AG08396 (cell line): ENCODE measurements around the gene BMP6.

Experiments
- DNase-seq: peaks from one replicate; pipeline ENCODE4 v3.0.0; 2012; ENCODE audit warnings: low spot score, mixed read lengths

Gene BMP6

DNA sequence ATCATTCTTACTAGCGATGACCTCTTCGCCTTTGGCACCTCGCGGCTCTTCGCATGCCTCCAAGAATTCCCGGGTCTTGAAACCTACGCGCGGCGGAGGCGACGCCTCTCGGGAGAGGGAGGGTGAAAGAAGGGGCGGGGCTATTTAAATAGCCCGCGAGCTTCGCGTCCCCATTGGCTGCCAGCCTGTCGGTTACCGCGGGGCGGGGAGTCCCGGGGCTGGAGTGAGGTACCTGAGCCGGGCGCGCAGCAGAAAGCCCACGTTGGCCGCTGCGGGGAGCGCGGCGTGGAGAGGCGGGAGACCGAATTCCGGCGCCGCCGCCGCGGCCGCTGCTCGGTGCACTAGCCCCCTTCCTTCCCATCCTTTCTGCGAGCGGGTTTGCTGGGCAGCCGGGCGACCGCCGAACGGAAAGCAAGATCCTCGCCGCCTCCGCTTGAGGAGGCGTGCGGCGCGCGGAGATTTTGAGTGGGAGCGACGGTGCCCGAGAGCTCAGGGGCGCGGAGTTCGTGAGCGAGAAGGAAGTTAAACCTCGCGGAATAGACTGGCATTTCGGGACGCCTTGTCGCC lies at the start of gene BMP6:
Gene BMP6, plus strand, starts transcription at position 251 of the 567 bp plus-strand sequence. CDS start 857 bp downstream, outside the sequence.
- peak; percentile 94 for DNase-seq

DNA sequence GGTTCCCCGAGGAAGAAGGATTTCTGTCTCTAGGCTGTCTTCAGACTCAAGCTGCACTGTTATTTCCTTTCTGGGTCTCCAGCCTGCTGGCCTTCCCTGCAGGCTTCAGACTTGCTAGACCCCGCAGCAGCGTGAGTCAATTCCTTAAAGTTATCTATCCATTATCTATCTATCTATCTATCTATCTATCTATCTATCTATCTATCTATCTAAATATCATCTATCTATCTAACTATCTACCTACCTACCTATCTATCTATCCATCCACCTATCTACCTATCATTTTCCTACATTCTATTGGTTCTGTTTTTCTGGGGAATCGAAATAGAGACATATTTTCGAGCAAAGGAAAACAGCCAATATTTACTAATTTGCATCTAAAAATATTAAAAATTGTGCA lies 48.7 kb upstream of the BMP6 start:
- no peak for DNase-seq

DNA sequence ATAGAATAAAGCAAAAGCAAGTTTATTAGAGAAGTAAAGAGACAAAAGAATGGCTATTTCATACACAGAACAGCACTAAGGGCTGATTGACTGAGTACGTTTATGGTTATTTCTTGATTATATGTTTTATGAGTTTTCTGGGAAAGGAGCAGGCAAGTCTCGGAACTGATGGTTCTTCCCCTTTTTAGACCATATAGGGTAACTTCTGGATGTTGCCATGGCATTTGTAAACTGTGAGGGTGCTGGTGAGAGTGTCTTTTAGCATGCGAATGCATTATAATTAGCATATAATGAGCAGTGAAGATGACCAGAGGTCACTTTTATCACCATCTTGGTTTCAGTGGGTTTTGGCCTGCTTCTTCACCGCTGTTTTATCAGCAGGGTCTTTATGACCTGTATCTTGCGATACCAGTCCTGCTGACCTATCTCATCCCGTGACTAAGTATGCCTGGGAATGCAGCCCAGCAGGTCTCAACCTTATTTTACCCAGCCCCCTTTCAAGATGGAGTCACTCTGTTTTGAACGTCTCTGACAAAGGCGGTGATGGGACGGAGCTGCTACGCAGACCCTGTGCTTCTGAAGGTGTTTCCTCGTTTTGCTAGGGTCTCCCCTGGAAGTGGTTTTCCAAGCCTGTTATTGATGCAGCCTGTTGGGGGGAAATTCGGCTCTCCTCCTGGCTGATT lies 45.4 kb upstream of the BMP6 start:
- DNase-seq, result no peak

DNA sequence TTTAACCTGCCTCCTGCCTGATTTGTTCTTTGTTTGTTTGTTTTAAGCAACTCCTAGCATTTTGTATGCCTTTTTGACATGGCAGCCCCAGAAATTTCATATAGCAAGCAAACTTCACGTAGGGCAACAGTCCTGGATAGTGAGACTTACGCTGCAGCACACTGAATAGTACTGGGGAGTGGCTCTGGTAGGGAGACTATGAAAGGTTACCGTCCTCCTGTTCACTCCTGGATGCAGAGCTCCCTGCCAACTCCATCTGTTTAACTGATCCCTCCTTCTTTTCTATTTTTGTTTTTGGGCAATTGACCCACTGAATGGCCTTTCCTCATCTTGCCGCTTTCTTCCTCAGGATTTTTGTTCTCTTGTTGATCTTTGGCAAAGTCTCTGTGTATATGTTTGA lies 44.5 kb upstream of the BMP6 start:
- DNase-seq, result no peak

DNA sequence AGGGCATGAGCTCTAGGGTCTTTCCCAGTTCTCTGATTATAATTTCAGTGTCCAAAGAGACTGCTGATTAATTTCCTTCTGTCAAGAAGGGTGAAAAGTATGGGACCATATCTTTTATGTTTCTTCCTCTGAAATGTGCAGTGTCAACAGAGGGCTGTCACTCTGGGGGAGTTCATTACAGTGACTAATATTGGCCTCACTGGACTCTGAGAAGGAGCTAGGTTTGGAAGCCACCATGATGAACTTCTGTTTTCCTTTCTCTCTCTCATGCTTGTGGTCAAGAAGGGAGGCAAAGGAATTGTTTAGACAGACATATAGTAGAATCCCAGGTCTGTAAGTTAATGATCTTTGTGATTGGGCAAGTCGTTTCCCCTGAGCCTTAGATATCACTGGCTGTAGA lies 41.8 kb upstream of the BMP6 start:
- no peak for DNase-seq

DNA sequence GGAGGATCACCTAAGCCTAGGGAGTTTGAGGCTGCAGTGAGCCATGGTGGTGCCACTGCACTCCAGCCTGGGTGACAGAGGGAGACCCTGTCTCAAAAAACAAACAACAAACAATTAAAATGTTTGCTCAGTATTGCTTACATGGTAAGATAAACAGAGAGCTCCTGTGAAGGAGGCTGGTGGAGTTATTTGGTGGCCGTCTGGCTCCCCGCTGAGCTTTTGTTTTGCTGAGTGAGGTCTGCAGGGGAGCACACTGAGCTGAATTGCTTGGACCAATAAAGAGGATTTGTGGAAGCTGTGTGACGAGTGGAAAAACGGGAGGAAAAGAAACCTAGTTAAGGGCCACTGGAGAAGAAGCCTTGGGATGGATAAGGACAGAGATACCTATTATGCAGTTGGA lies 41.1 kb upstream of the BMP6 start:
- DNase-seq, result no peak

DNA sequence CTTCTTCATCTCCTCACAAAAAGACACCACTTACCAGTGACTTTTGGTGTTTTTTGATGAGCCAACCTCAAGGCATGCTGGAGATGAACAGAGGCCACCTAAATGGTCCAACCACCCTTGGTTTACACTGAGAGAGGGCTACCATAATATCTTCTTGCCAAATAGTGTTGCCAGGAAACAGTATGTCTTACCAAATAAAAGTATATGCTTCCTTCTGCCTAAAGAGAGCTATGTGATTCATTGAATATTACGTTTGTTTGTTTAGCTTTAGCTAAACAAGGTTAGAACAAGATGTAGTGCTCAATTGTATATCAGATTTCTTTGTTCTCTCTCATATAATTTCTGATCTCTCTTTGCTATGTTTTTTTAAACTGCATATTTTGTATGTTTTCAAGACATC lies 40.6 kb upstream of the BMP6 start:
- no peak for DNase-seq

DNA sequence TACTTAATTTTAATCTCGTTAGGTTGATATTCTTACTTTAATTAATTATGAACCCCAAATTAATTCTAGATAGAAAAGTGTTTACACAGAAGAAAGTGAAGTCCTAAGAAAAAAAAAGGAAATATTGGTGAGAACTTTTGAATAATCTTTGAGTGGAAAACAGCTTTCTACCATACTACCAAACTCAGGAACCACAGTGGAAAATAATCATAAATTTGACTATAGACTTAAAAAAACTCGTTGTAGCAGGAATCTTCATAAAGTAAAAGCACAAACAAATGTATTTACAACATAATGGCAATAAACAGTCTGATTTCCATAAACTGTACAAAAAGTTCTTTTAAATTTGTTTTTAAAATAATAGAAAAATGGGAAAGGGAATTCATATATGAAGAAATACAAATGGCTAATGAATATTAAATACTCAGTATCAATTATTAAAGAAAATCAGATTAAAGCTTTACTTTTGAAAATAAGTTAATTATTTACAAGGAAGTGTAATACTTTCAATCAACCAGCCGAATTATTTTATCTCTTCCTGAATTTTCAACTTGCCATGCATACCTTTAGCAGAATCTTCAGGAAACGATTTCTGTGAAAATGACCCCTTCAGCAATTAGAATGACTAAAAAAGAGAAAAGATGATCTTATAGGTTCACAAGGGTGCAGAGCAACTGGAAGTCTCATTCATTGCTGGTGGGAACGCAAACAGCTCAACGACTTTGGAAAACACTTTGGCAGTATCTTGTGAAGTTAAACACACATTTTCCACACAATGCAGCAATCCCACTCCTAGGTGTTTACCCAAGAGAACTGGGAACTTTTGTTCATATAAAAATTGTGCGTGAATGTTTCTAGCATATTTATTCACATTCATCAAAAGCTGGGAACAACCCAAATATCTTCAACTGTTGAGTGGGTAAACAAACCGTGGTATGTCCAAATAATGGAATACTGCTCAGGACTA lies 38.5 kb upstream of the BMP6 start:
- DNase-seq, result no peak

DNA sequence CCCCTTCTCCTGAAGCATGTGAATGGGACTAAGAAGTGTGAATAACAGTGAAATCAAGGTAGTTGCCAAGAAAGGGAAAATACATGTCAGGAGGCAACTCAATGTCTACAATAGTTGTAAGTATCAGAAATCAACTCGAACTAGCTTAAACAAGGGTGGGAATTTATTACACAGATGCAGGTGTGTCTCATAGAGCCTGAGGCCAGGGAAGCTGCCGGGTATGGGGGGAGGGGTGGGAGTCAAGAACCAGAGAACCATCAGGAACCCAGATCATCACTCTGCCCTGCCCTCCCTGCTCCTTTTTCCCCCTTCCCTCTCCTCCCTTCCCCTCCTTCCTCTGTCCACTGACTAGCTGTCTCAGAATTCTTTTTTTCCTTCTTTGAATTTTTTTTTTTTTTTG lies 34.9 kb upstream of the BMP6 start:
- no peak for DNase-seq

DNA sequence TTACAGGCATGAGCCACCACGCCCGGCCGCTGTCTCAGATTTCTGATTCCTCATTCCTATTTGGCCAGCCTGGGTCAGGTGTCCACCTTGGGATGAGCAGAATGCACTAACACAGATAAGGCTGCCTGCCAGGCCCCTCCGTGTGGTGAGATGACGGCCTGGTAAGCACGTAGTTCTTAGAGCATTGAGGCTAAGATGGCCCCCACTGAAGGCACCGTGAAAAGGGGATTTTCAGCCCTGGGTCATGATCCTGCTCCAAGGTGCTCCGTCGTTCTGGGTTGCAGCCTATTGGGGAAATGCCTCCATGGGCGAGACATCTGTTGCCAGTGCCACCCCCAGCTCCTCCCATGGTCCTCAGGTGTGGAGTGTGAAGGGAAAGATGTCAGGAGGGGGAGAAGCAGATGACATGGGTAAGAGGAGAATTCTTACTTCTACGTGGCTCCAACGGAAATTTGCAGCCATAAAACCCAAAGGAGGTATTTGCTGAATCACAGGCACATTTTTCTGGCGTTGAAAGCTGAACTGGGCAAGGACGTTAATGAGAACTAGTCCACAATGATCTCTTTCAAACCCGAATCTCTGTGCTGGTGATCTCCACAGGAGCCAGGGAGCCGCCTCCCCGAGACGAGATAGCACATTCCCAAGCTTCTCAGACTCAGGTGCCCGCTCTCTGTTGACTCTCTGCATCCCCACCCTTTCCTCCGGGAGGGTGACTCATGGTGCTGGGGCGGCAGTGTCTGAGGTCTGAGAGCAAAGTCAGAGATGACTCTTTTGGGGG lies 34.0 kb upstream of the BMP6 start:
- no peak for DNase-seq

DNA sequence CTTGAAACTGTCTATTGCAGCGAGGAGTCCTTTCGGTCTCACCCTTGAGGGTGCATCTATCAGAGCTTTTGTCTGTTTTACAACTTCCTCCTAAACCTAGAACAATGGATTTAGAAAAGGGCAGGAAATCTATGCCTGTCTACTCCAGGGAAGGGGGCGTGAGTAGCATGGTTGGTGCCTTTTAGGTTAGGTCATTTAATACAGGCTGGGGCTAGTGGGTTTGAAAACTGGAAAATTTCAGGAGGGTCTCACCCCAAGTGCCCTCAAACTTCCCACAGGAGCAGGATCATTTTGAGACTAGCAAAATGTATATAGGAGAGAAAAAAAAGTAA lies 33.5 kb upstream of the BMP6 start:
- DNase-seq, result no peak

DNA sequence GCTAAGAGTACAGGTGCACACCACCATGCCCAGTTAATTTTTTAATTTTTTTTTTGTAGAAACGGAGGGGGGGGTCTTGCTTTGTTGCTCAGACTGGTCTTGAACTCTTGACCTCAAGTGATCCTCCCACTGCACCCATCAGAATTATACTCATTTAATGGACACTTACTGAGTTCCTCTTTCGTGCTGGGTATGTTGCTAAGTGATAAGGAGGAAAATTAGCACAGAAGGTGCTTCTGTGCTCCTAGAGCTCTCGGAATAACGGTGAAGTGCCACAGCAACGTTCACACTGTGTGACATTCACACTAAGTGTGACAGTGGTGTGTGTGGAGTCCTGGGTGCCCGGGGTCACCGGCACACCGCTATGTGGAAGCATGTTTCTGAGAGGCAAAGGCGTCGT lies 32.1 kb upstream of the BMP6 start:
- no peak for DNase-seq

DNA sequence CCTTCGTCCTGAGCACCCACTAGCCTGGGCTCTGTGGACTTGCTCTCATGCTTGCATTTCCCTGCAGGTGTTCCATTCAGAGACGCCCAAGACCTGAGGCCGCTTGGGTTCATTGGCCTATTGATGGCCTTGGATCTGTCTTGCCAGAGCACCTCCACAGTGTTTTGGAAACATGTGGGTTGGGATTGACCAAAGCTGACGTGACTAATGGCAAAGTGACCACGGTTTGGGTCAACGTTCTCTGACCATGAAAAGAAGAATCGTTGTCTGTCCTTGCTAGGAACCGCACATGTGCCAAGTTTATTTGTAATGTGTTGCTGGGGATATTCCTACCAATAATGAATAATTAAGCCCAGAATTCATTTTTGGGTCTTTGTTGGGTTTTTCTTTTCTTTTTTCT lies 29.8 kb upstream of the BMP6 start:
- no peak for DNase-seq

DNA sequence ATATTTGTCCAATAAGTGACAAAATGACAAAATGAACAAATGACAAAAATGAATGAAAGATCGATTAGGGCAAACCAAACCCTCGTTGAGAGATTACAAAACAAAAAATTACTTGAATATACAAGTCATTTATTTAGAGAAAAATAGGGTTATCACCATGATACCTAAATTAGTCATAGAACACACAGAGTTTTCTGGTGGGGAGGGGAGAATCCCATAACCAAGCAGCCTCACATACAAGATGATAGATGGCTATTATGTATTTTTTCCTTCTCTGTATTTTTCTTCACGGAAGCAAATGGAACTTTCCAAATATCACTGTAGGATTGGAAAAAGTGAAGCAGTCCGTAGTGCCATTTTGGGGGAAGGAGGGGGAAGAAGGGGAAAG lies 28.5 kb upstream of the BMP6 start:
- no peak for DNase-seq

DNA sequence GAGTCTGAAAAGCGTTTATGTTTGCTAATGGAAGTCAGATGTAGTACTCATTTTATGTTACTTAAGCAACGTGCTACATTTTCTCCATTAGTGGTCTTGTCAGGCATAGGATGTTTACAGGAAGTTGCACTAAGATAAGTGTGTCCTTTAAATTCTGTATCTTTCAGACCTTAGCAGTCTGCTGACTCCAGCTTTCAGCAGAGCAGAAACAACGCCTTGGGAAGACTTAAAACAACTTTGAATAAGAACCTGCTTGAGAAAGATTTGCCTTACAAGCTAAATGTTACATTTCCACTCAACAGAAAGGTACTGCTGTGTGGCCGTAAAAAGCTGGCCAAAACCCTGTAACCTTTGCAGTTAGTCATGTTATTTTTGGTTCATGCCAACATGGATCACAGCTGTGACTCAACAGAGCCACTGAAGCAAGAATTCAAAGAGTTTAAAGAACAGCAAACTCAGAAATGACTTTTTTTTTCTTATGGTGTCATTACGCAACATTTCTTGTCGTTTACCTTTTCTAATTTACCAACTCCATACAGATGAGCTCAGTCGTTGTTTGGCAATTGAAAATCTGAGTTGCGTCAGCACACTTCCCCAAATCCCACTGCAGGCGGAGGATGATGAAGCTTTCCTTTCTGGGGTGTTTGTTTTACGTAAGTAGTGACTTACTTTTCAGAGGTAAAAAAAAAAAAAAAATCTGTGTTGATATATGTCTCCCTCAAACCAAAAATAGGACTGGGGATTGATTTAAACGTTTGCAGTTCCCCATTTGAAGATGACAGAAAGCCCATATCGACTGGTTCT lies 27.9 kb upstream of the BMP6 start:
- DNase-seq, result peak; percentile 49

DNA sequence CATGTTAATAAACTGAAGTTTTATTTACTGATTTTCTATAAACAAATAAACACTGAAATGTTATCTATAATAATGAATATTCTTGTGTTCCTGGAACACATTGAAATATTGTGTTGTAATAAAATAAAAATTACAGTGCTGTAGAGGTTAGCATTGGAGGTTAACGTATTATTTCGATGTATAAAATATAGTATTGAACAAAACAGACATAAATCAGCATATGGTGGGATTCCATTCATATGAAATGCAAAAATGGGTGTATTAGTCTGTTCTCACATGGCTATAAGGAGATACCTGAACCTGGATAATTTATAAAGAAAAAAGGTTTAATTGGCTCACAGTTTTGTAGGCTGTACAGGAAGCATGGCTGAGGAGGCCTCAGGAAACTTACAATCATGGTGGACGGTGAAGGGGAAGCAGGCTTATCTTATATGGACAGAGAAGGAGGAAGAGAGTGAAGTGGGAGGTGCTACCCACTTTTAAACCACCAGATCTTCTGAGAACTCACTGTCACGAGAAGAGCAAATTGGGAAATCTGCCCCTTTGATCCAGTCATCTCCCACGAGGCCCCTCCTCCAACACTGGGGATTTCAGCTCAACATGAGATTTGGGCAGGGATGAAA lies 24.6 kb upstream of the BMP6 start:
- DNase-seq, result no peak

DNA sequence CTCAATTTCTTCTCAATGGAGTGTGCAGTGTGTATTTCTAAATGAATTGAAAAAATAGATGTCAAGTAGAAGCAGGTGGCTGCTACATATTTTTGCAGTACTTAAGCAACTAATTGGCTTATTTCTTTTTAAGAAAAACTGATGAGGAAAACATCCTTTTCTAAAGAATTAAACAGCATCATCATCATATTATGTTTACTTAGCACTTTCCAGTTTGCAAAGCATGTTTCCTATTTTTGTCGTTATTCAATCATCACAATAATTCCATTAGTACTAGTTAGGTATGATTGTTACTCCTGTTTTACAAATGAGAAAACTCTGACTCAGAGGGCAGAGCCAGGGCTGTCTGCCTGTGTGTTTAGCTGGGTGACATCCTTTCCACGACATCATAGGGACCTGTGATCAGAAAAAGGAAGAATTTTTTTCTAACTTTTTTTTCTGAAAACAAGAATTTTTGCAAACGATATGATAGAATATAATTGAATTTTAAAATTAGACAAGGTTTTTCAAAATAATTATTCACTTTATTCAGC lies 22.7 kb upstream of the BMP6 start:
- DNase-seq, result no peak

DNA sequence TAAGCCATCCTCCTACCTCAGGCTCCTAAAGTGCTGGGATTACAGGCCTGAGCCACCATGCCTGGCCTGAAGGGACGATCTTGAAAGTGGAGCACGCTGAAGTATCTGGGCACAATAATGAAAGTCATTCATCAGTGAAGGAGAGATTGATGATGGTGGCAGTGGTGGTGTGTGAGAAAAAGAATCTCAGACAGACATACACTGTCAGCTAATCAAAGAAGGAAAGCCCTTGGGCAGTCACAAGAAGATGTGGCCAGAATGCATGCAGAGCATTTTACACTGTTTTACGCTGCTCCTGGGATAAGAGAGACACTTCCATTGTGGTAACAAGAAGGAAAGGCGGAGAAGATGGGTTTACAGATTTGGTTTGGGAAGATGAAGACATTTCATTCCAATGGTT lies 20.4 kb upstream of the BMP6 start:
- DNase-seq, result no peak

DNA sequence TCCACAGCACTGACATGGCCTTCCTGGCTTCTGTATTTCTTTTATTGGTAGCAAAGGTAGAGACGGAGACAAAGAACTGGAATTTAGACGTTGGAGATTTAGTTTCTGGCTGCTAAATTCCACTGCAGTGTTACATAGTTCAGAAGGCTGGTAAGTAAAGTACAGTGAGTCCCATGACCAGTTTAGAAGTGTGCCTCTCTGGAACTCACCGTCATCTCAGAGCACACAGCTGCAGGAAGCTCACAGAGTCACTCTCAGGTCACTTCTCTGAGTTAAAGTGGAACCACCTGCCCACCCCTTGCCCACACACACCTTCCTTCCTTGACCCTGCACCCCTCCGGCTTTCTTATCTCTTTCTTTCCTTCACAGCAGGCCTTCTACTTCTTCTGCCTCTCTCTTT lies 19.6 kb upstream of the BMP6 start:
- no peak for DNase-seq

DNA sequence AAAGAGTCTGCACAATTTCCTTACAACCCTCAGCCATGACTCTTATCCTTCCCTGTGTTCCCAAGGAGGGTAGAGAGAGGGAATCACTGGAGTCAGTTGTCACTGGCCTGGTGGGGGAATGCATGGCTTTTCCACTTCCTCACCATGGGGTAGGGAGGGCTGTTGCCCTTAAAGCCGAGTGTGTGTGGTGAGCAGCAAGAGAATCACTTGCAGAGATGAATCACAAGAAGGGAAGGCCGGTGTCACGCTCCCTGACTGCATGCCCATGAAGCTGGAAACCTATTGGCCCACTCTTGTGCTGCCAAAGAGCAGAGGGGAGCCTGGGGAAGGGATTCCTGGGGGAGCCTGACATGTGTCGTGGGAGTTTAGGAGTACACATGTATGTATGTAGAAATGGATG lies 18.1 kb upstream of the BMP6 start:
- DNase-seq, result no peak

DNA sequence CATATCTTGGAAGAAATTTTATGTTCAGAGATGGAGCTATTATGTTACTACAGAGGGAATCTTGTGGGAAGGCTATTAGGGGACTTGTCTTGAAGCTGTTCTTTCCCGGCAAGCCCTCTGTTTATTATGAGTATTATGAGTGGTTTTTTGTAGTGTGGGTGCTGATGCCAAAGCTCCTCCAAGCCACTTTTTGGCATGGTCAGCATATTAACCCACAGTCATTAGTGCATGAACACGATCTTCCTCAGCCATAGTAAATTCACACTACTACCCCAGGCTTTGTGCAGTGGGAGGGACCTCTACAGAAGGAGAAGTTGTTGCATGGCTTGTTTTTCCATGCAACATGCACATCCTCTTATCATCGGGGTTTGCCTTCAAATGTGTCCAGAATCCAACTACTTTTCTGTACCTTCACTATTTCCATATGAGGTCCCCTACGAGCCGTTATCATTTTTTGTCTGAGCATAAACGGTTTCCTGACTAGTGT lies 6.5 kb upstream of the BMP6 start:
- DNase-seq, result no peak
